Measurements from ENCODE around the gene SH2D3C. TPM values are rescaled to one million over a fixed set of nuclear protein-coding genes. Genes with fewer than 3 reads are reported as not detected.

SH2D3C gene
- total and polyA plus RNA-seq, 9 donors, result 1.9 to 17.0 (median 4.6) TPM

DNA sequence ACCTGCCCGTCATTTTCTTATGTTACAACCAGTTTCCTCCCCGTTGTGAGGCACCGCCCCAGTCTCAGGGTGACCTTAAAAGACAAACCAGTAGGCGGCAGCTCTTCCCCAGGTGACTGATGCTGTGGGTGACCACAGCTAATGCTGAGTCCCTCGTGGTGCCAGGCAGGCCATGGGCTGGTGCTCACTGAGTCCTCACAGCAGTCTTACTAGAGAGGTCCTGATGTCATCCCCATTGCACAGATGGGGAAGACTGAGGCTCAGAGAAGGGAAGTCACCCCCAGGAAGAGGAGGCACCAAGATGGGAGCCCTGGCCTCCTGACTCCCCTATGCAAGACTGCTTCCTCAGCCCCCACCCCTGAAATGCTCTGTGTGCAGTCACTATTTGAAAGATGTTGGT, 70.7 kb downstream of the SH2D3C start:
- intact Hi-C loops (cut with DNase I), result no loop called here
- 51 to 61% (median 52%) methylated on average over 5 of the region's 5 CpGs for WGBS, 3 donors
- no peaks in the 10 kb centered on the region for H3K9me3 ChIP-seq
- H3K36me3 ChIP-seq, result no peaks in the 10 kb centered on the region
- no peak overlapping the region for H3K4me3 ChIP-seq
- no peak overlapping the region for H3K27ac ChIP-seq
- no peaks in the 10 kb centered on the region for H3K27me3 ChIP-seq
- DNase-seq, result no peak
- TF ChIP-seq CTCF (IDR thresholded peaks at IDR 0.05) (no peak), POLR2A (IDR thresholded peaks at IDR 0.05) (no peak), EP300 (IDR thresholded peaks at IDR 0.05) (no peak)
- no peaks in the 10 kb centered on the region for H3K4me1 ChIP-seq (ENCODE audit: insufficient read depth)

GRCh38 chr9:127706836-127707241, 71.6 kb downstream of the SH2D3C start, which contains the start of gene CFAP157:
Gene CFAP157, plus strand, starts transcription at chr9:127706988. Its CDS starts 44 bp downstream, at chr9:127707032.
- Histone ChIP-seq H3K9me3 (no peaks in the 10 kb centered on the region), H3K27me3 (no peaks in the 10 kb centered on the region), H3K4me3 (no peak within 1 kb of the TSS), H3K4me1 (ENCODE audit: insufficient read depth) (no peaks in the 10 kb centered on the region), H3K27ac (no peak within 1 kb of the TSS), H3K36me3 (no peaks in the 10 kb centered on the region)
- no peak for DNase-seq
- WGBS, 3 donors, result 54 to 64% (median 62%) methylated on average over 11 of the region's 11 CpGs
- intact Hi-C loops (cut with DNase I), result no loop called here
- no peak for TF ChIP-seq POLR2A (IDR thresholded peaks at IDR 0.05)

GRCh38 chr9:127705577-127706379, 72.7 kb downstream of the SH2D3C start:
- intact Hi-C loops (cut with DNase I), result no loop called here
- TF ChIP-seq EP300 (IDR thresholded peaks at IDR 0.05) (no peak), CTCF (IDR thresholded peaks at IDR 0.05) (no peak), POLR2A (IDR thresholded peaks at IDR 0.05) (no peak)
- H3K4me3 ChIP-seq, result no peak overlapping the region
- H3K4me1 ChIP-seq (ENCODE audit: insufficient read depth), result no peaks in the 10 kb centered on the region
- 69 to 77% (median 75%) methylated on average over 12 of the region's 12 CpGs for WGBS, 3 donors
- no peaks in the 10 kb centered on the region for H3K27me3 ChIP-seq
- DNase-seq, result no peak
- no peaks in the 10 kb centered on the region for H3K9me3 ChIP-seq
- H3K27ac ChIP-seq, result no peak overlapping the region
- no peaks in the 10 kb centered on the region for H3K36me3 ChIP-seq

DNA sequence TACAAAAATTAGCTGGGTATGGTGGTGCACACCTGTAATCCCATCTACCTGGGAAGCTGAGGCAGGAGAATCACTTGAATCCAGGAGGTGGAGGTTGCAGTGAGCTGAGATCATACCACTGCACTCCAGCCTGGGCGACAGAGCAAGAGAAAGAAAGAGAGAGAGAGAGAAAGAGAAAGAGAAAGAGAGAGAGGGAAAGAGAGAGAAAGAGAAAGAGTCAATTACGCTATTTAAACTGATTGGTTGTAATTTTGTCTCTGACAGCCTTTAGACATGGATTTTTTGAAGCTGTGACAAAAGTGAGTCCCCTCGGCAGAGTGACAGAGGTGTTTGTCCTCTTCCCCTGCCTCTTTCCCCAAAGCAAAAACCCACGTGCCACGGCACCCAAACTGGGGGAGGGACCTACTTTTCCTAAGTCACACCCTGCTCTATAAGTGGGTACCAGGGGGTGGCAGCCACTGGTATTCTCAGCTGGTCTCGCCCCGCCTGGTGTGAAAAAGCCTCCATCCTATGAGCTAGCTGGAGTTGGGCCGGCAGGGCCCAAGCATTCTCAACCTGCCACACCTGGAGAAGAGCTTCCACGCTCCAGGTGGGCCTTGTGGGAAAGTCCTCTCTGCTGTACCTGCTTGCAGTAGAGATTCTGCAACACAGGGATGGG, 75.0 kb downstream of the SH2D3C start:
- 80 to 82% (median 81%) methylated on average over 9 of the region's 9 CpGs for WGBS, 3 donors
- intact Hi-C loops (cut with DNase I), result no loop called here
- H3K27me3 ChIP-seq, result no peaks in the 10 kb centered on the region
- no peaks in the 10 kb centered on the region for H3K36me3 ChIP-seq
- no peak overlapping the region for H3K27ac ChIP-seq
- H3K4me1 ChIP-seq (ENCODE audit: insufficient read depth), result peaks cover under 1% of the 10 kb centered on the region
- TF ChIP-seq POLR2A (IDR thresholded peaks at IDR 0.05) (no peak), EP300 (IDR thresholded peaks at IDR 0.05) (no peak), CTCF (IDR thresholded peaks at IDR 0.05) (no peak)
- no peak overlapping the region for H3K4me3 ChIP-seq
- no peaks in the 10 kb centered on the region for H3K9me3 ChIP-seq
- DNase-seq, result no peak
